H54 (cell line): Measurements from ENCODE around the gene CCDC187.

Experiments
- DNase-seq: peaks from one replicate; pipeline ENCODE4 v3.0.0; 2011; ENCODE audit warnings: low spot score, mixed read lengths; ENCODE audit not compliant: insufficient read length
- FAIRE-seq: peaks from 3 replicates; lab custom pipeline; 2011; peaks lifted over from hg19 to GRCh38; lab: Jason Lieb, UNC
- POLR2A ChIP-seq: IDR thresholded peaks from 2 replicates; pipeline ENCODE4 v1.6.1; 2011; ENCODE audit warnings: low read depth, mild to moderate bottlenecking, low read length

CCDC187 gene

GRCh38 chr9:136249877-136250559 is 53.9 kb downstream of the CCDC187 start:
- TF ChIP-seq POLR2A = no peak
- no peak for DNase-seq
- no peak for FAIRE-seq

GRCh38 chr9:136248951-136249876 is 54.7 kb downstream of the CCDC187 start:
- no peak for TF ChIP-seq POLR2A
- no peak for FAIRE-seq

GRCh38 chr9:136247947-136248637 is 55.8 kb downstream of the CCDC187 start:
- TF ChIP-seq POLR2A = no peak
- DNase-seq (no peak), FAIRE-seq (no peak)

More at GRCh38 chr9:136248951-136249876, 54.7 kb downstream of the CCDC187 start:
- no peak for DNase-seq

GRCh38 chr9:136247551-136247916 is 56.4 kb downstream of the CCDC187 start:
- no peak for FAIRE-seq
- TF ChIP-seq POLR2A = no peak

GRCh38 chr9:136246849-136247550 is 56.9 kb downstream of the CCDC187 start:
- no peak for DNase-seq
- no peak for FAIRE-seq
- no peak for TF ChIP-seq POLR2A

More at GRCh38 chr9:136247551-136247916, 56.4 kb downstream of the CCDC187 start:
- DNase-seq = no peak

GRCh38 chr9:136245219-136246150 is 58.4 kb downstream of the CCDC187 start, which contains the start of gene QSOX2:
TSS of gene QSOX2 (minus strand) at chr9:136245812. CDS start at chr9:136245803, 9 bp downstream.
- FAIRE-seq = no peak
- TF ChIP-seq POLR2A = peak; percentile 75
- DNase-seq = peak; percentile 93

GRCh38 chr9:136244969-136245218 is 59.0 kb downstream of the CCDC187 start:
- no peak for DNase-seq
- no peak for FAIRE-seq
- no peak for TF ChIP-seq POLR2A

GRCh38 chr9:136244122-136244968 is 59.5 kb downstream of the CCDC187 start:
- DNase-seq (no peak), FAIRE-seq (no peak)
- TF ChIP-seq POLR2A = no peak

GRCh38 chr9:136243631-136244030 is 60.3 kb downstream of the CCDC187 start:
- DNase-seq (no peak), FAIRE-seq (no peak)
- TF ChIP-seq POLR2A = no peak

GRCh38 chr9:136242918-136243525 is 60.9 kb downstream of the CCDC187 start:
- no peak for FAIRE-seq
- no peak for DNase-seq
- TF ChIP-seq POLR2A = no peak

- FAIRE-seq = no peak
- no peak for DNase-seq
- no peak for TF ChIP-seq POLR2A
These were observed 61.6 kb downstream of the CCDC187 start for GRCh38 chr9:136242248-136242647.
